ENCODE data around the gene APBB3. TPM values are rescaled to one million over a fixed set of nuclear protein-coding genes. Genes with fewer than 3 reads are reported as not detected.

Gene APBB3
- total RNA-seq, result 10 to 100 TPM; 20.2 to 33.5 (median 26.1) TPM

DNA sequence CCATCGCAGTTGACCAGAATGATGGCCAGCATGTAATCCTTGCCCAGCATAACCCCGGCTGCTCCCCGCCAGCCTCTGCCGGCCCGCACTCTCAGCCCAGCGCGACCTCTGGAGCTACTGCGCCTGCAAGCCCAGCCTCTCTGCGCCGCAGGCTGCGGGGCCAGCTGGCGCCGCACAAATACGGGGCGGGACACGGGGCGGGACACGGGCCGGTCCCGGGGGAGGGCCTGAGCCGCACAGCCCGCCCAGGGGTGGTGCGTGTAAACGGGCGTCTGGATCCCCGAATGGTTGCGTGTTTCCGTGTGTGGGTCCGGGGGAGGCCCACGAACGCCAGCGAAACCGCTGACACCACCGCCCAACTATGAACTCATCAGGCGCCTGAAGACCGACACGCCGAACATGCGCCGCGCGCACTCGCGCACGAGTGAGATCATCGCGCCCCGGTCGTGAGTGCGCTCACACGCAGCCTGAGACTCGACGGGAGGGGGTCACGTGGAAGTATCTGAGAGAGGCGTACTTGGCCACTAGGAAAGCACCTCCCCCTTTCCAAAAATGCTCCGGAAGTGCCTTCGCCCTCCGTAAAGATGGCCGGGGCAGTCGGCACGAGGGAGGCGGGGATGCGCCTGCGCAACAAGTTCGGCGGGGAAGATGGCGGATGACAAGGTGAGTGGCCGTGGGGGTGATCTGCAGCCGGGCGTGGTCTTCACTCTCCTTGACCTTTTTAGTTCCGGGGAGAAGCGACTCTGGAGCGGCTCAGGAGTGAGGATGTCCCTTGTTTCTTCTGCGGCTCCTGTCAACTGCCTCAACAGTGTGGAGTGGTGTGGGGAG lies at the start of gene APBB3, which contains the start of gene SLC35A4:
Gene APBB3 (minus strand): TSS at position 403 of the 828 bp plus-strand sequence. CDS start 353 bp downstream, at position 50.
Gene SLC35A4 (plus strand): TSS at position 633 of the 828 bp plus-strand sequence. CDS start 2,342 bp downstream, outside the sequence.
- Histone ChIP-seq H3K4me1 (peaks cover 25 to 37% of the 10 kb centered on the region in 2 donors), H3K9me3 (no peaks in the 10 kb centered on the region), H3K27ac (peak within 1 kb of the TSS; percentile 93 to 97 (median 96)), H3K27me3 (no peaks in the 10 kb centered on the region), H3K4me3 (replicated peaks in 1 of 3) (peak within 1 kb of the TSS; percentile 53 to 89 (median 59)), H3K36me3 (peaks cover 21 to 32% of the 10 kb centered on the region in 2 donors)
- 0 to 1% methylated on average over 48 to 68 of the region's 74 CpGs for WGBS, 2 donors
- peak; percentile 97 to 98 for DNase-seq
- peak; percentile 41 to 87 for TF ChIP-seq POLR2A (IDR thresholded peaks at IDR 0.05)
- TF ChIP-seq, protein P1, sequence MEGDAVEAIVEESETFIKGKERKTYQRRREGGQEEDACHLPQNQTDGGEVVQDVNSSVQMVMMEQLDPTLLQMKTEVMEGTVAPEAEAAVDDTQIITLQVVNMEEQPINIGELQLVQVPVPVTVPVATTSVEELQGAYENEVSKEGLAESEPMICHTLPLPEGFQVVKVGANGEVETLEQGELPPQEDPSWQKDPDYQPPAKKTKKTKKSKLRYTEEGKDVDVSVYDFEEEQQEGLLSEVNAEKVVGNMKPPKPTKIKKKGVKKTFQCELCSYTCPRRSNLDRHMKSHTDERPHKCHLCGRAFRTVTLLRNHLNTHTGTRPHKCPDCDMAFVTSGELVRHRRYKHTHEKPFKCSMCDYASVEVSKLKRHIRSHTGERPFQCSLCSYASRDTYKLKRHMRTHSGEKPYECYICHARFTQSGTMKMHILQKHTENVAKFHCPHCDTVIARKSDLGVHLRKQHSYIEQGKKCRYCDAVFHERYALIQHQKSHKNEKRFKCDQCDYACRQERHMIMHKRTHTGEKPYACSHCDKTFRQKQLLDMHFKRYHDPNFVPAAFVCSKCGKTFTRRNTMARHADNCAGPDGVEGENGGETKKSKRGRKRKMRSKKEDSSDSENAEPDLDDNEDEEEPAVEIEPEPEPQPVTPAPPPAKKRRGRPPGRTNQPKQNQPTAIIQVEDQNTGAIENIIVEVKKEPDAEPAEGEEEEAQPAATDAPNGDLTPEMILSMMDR (IDR thresholded peaks at IDR 0.05), result peak in 1 of 6 experiments; percentile 20
- intact Hi-C loops (cut with DNase I), result loop anchor here (5.0 kb wide), 2 partner anchors 73 to 162 kb away; partner anchors contain the start of genes ANKHD1 and TMCO6

DNA sequence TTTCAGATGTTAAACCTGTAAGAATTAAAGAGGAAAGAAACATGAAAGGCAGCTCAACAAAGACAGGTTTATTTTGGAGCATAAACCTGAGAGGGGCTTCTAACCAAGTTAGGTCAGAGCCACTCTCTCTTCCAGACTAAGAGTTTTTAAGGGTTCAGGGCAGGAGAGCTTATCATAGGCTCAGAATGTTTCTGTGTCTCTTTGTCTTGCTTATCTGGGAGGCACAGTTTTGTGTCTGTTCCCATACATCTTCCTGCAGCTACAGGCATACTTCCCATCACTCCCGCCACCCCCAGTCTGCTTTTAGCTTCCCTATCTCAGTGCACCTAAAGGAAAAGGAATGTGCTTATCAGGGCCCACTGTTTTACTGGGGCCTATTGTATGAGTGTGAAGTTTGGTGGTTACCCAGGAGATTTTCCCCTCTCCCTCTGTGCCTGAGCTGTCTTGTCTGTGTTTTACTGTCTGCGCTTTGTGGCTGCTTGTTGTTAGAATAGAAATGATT lies 46.7 kb upstream of the APBB3 start:
- no peaks in the 10 kb centered on the region for H3K36me3 ChIP-seq
- peaks cover 0 to 12% of the 10 kb centered on the region in 2 donors for H3K4me1 ChIP-seq
- no peak for TF ChIP-seq POLR2A (IDR thresholded peaks at IDR 0.05)
- TF ChIP-seq, protein P1 (IDR thresholded peaks at IDR 0.05), result no peak
- H3K27me3 ChIP-seq, result no peaks in the 10 kb centered on the region
- H3K9me3 ChIP-seq, result no peaks in the 10 kb centered on the region
- DNase-seq, result no peak
- H3K4me3 ChIP-seq (replicated peaks in 1 of 3), result no peak overlapping the region
- intact Hi-C loops (cut with DNase I), result no loop called here
- no peak overlapping the region for H3K27ac ChIP-seq
- WGBS, 2 donors, result 83 to 90% methylated on average over 2 of the region's 2 CpGs

GRCh38 chr5:140609126-140609525 lies 44.7 kb upstream of the APBB3 start:
- Histone ChIP-seq H3K27me3 (no peaks in the 10 kb centered on the region), H3K27ac (no peak overlapping the region), H3K4me1 (peaks cover 0 to 12% of the 10 kb centered on the region in 2 donors), H3K9me3 (no peaks in the 10 kb centered on the region), H3K36me3 (no peaks in the 10 kb centered on the region), H3K4me3 (replicated peaks in 1 of 3) (no peak overlapping the region)
- intact Hi-C loops (cut with DNase I), result no loop called here
- no peak for DNase-seq
- TF ChIP-seq POLR2A (IDR thresholded peaks at IDR 0.05), result no peak
- TF ChIP-seq, protein P1 (IDR thresholded peaks at IDR 0.05), result no peak
- 81 to 90% methylated on average over 4 of the region's 4 CpGs for WGBS, 2 donors

GRCh38 chr5:140608722-140609121 lies 44.3 kb upstream of the APBB3 start:
- no peak overlapping the region for H3K27ac ChIP-seq

More at GRCh38 chr5:140608722-140609121, 44.3 kb upstream of the APBB3 start:
- Histone ChIP-seq H3K9me3 (no peaks in the 10 kb centered on the region), H3K4me1 (peaks cover 0 to 12% of the 10 kb centered on the region in 2 donors), H3K27me3 (no peaks in the 10 kb centered on the region), H3K36me3 (no peaks in the 10 kb centered on the region), H3K4me3 (replicated peaks in 1 of 3) (no peak overlapping the region)
- TF ChIP-seq, protein P1 (IDR thresholded peaks at IDR 0.05), result no peak
- TF ChIP-seq POLR2A (IDR thresholded peaks at IDR 0.05), result no peak
- intact Hi-C loops (cut with DNase I), result no loop called here
- no peak for DNase-seq

All from thyroid gland (tissue), 4 donors.